Breast epithelium (tissue), 3 donors: ENCODE measurements around the gene SNCA.

Experiments used
- POLR2A ChIP-seq: fragments of 450-650 bp; IDR thresholded peaks from one replicate; pipeline ENCODE4 v1.6.1; 2016; ENCODE audit warnings: antibody characterized with exemption, mild to moderate bottlenecking, moderate library complexity
- POLR2AphosphoS5 ChIP-seq, 3 donors: sonication (generic); formaldehyde crosslinking; IDR thresholded peaks; one replicate each; pipeline ENCODE4 v1.6.1; 2017; ENCODE audit warnings: antibody characterized with exemption in 3 of 3
- TF ChIP-seq, protein P1 (sequence below), 3 donors: fragments of 450-650 bp; IDR thresholded peaks; one replicate each; pipeline ENCODE4 v1.5.1; 2016 to 2017; ENCODE audit warnings: antibody characterized with exemption in 3 of 3, mild to moderate bottlenecking in 3 of 3, moderate library complexity in 3 of 3

DNA sequence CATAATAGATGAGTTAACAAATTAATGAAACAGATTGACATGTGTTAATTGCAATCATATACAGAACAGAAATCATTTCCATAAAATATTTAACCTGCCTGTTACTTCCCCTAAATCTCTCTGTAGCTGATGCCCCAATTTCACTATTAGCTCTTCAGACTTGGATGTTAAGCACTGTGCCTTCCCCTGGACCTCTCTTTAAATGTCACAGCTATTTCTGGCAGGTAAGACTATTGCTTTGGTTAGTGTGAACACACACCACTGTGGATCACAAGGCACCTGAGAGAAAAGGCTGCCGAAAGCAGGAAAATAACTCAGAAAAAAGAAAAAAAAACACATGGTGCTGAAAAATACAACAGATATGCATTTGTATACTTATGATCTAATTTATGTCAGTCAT, 91.3 kb downstream of the SNCA start:
- no peak for TF ChIP-seq POLR2A
- TF ChIP-seq, protein P1, sequence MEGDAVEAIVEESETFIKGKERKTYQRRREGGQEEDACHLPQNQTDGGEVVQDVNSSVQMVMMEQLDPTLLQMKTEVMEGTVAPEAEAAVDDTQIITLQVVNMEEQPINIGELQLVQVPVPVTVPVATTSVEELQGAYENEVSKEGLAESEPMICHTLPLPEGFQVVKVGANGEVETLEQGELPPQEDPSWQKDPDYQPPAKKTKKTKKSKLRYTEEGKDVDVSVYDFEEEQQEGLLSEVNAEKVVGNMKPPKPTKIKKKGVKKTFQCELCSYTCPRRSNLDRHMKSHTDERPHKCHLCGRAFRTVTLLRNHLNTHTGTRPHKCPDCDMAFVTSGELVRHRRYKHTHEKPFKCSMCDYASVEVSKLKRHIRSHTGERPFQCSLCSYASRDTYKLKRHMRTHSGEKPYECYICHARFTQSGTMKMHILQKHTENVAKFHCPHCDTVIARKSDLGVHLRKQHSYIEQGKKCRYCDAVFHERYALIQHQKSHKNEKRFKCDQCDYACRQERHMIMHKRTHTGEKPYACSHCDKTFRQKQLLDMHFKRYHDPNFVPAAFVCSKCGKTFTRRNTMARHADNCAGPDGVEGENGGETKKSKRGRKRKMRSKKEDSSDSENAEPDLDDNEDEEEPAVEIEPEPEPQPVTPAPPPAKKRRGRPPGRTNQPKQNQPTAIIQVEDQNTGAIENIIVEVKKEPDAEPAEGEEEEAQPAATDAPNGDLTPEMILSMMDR (IDR thresholded peaks at IDR 0.05), result no peak
- TF ChIP-seq POLR2AphosphoS5 (IDR thresholded peaks at IDR 0.05), result no peak
